ENCODE results near the gene KLHL30.

The KLHL30 gene

DNA sequence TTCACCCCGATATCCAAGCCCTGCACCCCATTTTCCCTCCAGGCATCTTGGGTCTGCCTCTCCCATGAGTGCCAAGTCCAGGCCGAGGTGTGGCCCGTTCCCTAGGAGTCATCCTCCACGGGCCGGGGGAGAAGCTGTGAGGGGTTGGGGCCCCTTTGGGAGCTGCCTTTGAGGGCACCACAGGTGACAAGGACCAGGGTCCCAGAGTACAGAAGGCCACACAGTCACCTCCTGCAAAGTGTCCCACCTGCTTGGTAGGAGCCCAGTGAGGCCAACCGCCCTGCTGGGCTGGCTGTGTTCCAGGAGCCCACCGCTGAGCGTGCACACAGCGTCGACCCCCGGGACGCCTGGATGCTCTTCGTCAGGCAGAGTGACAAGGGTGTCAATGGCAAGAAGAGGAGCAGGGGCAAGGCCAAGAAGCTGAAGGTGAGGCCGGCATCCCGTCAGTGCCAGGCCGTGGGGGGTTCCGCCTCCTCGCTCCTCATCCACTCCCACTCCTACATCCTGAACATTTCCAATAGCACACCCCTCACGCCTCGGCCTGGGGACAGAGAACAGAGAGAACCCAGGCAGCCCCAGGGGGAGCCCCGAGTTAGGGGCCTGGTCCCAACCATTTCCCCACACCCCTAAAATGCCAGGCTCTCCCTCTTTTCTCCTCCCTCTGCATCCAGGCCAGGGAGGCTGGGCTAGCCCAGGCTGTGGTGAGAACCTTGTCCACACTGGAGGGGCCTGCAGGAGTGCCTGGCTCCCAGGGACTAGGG, 23.0 kb downstream of the KLHL30 start:
- no peak overlapping the region for H3K4me3 ChIP-seq (ENCODE audit: low read depth, low read length)
- TF ChIP-seq, protein P1, sequence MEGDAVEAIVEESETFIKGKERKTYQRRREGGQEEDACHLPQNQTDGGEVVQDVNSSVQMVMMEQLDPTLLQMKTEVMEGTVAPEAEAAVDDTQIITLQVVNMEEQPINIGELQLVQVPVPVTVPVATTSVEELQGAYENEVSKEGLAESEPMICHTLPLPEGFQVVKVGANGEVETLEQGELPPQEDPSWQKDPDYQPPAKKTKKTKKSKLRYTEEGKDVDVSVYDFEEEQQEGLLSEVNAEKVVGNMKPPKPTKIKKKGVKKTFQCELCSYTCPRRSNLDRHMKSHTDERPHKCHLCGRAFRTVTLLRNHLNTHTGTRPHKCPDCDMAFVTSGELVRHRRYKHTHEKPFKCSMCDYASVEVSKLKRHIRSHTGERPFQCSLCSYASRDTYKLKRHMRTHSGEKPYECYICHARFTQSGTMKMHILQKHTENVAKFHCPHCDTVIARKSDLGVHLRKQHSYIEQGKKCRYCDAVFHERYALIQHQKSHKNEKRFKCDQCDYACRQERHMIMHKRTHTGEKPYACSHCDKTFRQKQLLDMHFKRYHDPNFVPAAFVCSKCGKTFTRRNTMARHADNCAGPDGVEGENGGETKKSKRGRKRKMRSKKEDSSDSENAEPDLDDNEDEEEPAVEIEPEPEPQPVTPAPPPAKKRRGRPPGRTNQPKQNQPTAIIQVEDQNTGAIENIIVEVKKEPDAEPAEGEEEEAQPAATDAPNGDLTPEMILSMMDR (IDR thresholded peaks at IDR 0.05; ENCODE audit: insufficient read depth, low read depth, low read length, missing control alignments), result no peak
- DNase-seq (ENCODE audit: low read depth), result no peak

DNA sequence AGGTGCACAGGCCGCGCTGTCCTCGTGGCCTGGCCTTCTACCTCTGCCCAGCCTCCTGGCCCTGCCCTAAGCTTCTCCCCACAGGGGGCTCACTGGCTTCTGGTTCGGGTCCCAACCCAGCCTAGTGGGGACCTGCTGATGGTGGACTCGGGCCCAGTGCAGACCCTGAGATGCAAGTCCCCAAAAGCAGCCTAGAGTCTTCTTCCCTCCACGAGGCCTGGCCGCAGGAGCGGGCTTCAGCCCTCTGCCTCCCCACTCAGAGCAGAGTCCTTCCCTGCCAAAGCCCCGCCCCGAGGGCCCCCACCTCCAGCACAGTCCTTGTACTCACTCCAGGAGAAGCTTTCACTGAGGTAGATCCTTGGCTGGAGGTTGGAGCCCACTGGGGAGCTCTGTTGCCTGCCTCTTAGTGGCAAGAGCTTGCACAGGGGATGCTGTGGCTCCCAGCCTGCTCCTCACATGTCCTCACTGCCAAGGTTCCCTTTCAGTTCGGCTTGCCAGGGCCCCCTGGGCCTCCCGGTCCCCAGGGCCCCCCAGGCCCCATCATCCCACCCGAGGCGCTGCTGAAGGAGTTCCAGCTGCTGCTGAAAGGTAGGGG, 23.9 kb downstream of the KLHL30 start:
- no peak for DNase-seq (ENCODE audit: low read depth)
- no peak overlapping the region for H3K4me3 ChIP-seq (ENCODE audit: low read depth, low read length)
- TF ChIP-seq, protein P1 (IDR thresholded peaks at IDR 0.05; ENCODE audit: insufficient read depth, low read depth, low read length, missing control alignments), result no peak

DNA sequence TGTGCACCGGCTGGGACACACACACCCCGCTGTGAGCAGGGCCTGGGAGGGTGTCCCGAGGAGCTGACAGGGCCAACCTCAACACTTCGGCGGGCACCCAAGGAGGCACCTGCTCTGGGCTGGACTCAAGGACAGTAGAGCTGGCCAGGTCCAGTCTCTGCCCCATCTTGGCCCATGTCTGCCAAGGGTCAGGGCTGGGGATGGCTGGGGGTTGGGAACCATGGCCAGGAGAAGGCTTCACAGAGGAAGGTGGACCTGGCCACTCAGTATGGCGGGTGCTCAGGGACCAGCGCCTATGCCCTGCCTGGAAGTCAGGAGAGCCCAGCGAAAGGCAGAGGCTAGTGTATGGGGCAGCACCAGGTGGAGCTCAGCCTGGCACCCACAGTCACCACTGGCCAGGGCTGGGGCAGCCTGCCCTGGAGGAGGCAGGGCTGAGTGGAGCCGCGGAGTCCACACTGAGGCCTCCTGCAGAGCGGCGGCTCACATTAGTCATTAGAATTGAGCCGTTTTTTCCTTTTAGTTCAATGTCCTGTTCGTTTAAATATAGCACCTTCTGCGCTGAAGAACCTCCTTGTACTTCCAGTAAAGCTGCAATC, 24.5 kb downstream of the KLHL30 start:
- H3K4me3 ChIP-seq (ENCODE audit: low read depth, low read length), result no peak overlapping the region
- TF ChIP-seq, protein P1 (IDR thresholded peaks at IDR 0.05; ENCODE audit: insufficient read depth, low read depth, low read length, missing control alignments), result no peak

DNA sequence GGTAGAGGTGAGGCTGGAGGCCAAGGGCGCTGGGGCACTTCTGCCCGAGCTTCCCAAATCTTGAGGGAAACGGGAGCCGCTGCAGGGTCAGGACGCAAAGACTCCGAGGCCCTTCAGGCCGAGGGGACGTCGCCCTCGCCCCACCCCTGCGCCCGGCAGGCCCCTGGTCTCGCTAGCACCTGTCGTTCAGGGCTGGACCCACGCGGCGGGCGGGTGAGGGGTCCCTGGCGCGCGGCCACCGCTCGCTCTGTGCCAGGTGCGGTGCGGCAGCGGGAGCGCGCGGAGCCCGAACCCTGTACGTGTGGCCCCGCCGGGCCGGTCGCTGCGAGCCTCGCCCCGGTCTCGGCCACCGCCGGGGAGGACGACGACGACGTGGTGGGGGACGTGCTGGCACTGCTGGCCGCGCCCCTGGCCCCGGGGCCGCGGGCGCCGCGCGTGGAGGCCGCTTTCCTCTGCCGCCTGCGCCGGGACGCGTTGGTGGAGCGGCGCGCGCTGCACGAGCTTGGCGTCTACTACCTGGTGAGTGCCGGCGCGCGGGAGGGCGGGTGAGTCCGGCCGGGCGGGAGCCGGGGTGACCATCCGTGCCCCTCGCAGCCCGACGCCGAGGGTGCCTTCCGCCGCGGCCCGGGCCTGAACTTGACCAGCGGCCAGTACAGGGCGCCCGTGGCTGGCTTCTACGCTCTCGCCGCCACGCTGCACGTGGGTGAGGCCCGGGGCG, 25.2 kb downstream of the KLHL30 start:
- no peak overlapping the region for H3K4me3 ChIP-seq (ENCODE audit: low read depth, low read length)
- TF ChIP-seq, protein P1 (IDR thresholded peaks at IDR 0.05; ENCODE audit: insufficient read depth, low read depth, low read length, missing control alignments), result no peak
- DNase-seq (ENCODE audit: low read depth), result no peak

More for the DNA sequence above, 24.5 kb downstream of the KLHL30 start:
- DNase-seq (ENCODE audit: low read depth), result no peak

DNA sequence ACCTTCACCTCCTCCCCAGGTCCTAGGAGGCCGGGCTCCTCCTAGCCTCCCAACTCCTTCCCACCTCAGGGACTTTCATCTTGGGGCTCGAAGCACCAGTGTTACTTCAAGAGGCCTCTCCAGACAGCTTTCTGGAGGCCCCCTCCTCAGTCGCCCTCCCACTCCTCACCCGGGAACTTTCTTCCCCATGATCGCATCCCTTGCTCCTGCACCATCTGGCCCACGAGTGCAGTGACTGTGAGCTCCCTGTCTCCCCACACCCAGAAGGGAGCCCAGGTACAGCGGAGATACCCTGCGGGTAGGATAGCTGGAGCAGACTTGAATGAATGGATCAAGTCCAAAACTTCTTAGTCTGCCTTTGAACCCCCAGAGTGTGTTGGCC, 26.4 kb downstream of the KLHL30 start:
- no peak for DNase-seq (ENCODE audit: low read depth)
- no peak overlapping the region for H3K4me3 ChIP-seq (ENCODE audit: low read depth, low read length)
- TF ChIP-seq, protein P1 (IDR thresholded peaks at IDR 0.05; ENCODE audit: insufficient read depth, low read depth, low read length, missing control alignments), result no peak

DNA sequence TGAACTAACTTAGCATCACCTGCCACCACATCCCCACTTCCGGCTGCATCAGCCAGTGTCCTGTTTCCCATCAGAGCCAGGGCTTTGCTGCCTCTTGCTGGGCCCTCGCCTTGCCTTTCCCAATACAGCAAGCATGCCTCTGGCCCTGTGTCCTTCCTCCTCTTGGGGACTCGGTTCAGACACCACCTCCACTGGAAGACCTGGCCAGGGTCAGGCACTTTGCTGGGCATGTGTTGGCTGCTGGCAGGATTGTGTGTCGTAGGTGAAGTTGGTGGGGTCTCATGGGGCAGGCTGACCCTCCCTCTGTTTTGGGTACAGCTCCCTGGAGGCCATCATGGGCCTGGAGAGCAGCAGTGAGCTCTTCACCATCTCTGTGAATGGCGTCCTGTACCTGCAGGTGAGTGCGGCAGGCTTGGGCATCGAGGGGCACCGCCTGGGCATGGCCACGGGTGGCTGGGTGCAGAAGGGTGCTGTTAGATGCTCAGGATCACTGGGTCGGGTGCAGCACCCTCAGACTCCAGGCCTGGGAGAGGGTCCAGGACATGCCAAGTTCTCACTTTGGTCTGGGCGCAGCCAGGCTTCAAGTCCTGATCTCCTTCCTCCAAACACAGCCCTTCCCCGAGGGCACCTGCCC, 26.9 kb downstream of the KLHL30 start:
- DNase-seq (ENCODE audit: low read depth), result no peak
- no peak overlapping the region for H3K4me3 ChIP-seq (ENCODE audit: low read depth, low read length)
- TF ChIP-seq, protein P1 (IDR thresholded peaks at IDR 0.05; ENCODE audit: insufficient read depth, low read depth, low read length, missing control alignments), result no peak
